Stimulated activated CD8-positive, alpha-beta memory T cell treated with anti-CD3 and anti-CD28 coated beads, Interleukin-7, amount 100 ng/mL, for 48 hours (primary cell): Measurements from ENCODE around the gene DNAJB14.
"Not testable (repeated sequence)": the region's sequence is repeated elsewhere in the genome, so short reads cannot be mapped to it uniquely, and the experiment has no call there.

ENCODE experiments used
- DNase-seq, 2 donors: peaks; one replicate each; pipeline ENCODE4 v3.0.0-alpha.2; 2020; ENCODE audit warnings: low read depth in 1 of 2; ENCODE audit errors: extremely low read depth in 1 of 2

The DNAJB14 gene

GRCh38 chr4:99946356-99947189, at the start of gene DNAJB14:
Gene DNAJB14, minus strand, starts transcription at chr4:99946618. Its CDS starts 47 bp downstream, at chr4:99946571.
- peak; percentile 60 to 64 for DNase-seq

GRCh38 chr4:99991741-99992140, 45.3 kb upstream of the DNAJB14 start:
- DNase-seq = no peak

- no peak for DNase-seq
Observed at GRCh38 chr4:99987681-99988080, 41.3 kb upstream of the DNAJB14 start.

- no peak for DNase-seq
Observed at GRCh38 chr4:99986792-99987191, 40.4 kb upstream of the DNAJB14 start.

- no peak for DNase-seq
Observed at GRCh38 chr4:99983289-99983943, 37.0 kb upstream of the DNAJB14 start.

- no peak for DNase-seq
Observed at GRCh38 chr4:99979872-99980271, 33.5 kb upstream of the DNAJB14 start.

GRCh38 chr4:99971453-99972111, 25.2 kb upstream of the DNAJB14 start:
- no peak for DNase-seq

GRCh38 chr4:99968330-99968729, 21.9 kb upstream of the DNAJB14 start:
- DNase-seq = no peak

GRCh38 chr4:99966692-99967091, 20.3 kb upstream of the DNAJB14 start:
- DNase-seq = no peak

GRCh38 chr4:99965674-99966350, 19.4 kb upstream of the DNAJB14 start:
- no peak for DNase-seq

- no peak for DNase-seq
Observed at GRCh38 chr4:99965173-99965572, 18.8 kb upstream of the DNAJB14 start.

GRCh38 chr4:99961711-99962110, 15.3 kb upstream of the DNAJB14 start:
- DNase-seq = no peak

- no peak for DNase-seq
Observed at GRCh38 chr4:99960648-99961047, 14.2 kb upstream of the DNAJB14 start.

GRCh38 chr4:99958207-99958606, 11.8 kb upstream of the DNAJB14 start:
- DNase-seq = not testable (repeated sequence)

GRCh38 chr4:99950913-99951254, 4.5 kb upstream of the DNAJB14 start:
- no peak for DNase-seq

GRCh38 chr4:99949999-99950912, 3.8 kb upstream of the DNAJB14 start, which contains the start of gene H2AZ1:
Gene H2AZ1, minus strand, starts transcription at chr4:99950275. Its CDS starts 105 bp downstream, at chr4:99950170.
- DNase-seq = peak; percentile 95 to 99

GRCh38 chr4:99949034-99949998, 2.9 kb upstream of the DNAJB14 start:
- DNase-seq = peak; percentile 77 to 92

GRCh38 chr4:99947608-99948007, 1.2 kb upstream of the DNAJB14 start:
- no peak for DNase-seq

- no peak for DNase-seq
Observed at GRCh38 chr4:99947190-99947578, 766 bp upstream of the DNAJB14 start.
